LHCN-M2 (cell line): ENCODE results near the gene RAPGEF3. TPM values are rescaled to one million over a fixed set of nuclear protein-coding genes. Genes with fewer than 3 reads are reported as not detected.

Experiments used
- DNase-seq: peaks from one replicate; pipeline ENCODE4 v3.0.0-alpha.2; 2012; ENCODE audit warnings: low read depth
- total RNA-seq: library from RNA; depleted of rRNA; stranded (reverse); fragments of >200 nt; gene quantifications from 2 replicates; pipeline ENCODE4 v1.2.3, GENCODE V29; 2014

Gene RAPGEF3
- total RNA-seq, 1 experiment from 2014 or later, result 1.8 TPM

GRCh38 chr12:47722941-47723631 is 35.6 kb downstream of the RAPGEF3 start:
- DNase-seq, result no peak

GRCh38 chr12:47722136-47722834 is 36.4 kb downstream of the RAPGEF3 start:
- no peak for DNase-seq

DNA sequence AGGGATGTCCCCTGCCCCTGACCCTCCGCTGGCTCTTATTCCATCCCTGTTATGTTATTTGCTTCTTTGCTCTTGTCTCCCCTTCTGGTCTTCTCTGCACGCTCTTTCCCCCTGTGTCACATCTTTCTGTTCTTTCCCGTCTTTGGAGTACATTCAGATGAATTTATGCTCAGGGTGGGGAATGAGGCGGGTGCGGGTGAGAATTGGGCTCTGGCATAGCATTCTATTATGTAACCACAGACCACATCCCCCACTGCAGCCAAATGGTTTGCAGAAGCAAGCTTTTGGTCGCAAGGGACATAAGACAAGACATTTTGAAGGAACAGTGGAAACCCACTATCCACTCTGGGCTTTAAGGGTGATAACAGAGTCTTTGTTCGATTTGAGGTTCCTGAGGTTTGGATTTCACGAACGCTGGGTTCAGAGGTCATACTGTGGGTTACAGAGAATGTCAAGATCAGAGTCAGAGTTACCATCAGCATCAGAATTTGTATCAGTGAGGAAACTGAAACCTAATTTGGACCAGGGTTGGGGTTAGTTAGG is 37.2 kb downstream of the RAPGEF3 start:
- DNase-seq, result no peak

GRCh38 chr12:47718531-47718930 is 40.1 kb downstream of the RAPGEF3 start:
- DNase-seq, result peak; percentile 18

DNA sequence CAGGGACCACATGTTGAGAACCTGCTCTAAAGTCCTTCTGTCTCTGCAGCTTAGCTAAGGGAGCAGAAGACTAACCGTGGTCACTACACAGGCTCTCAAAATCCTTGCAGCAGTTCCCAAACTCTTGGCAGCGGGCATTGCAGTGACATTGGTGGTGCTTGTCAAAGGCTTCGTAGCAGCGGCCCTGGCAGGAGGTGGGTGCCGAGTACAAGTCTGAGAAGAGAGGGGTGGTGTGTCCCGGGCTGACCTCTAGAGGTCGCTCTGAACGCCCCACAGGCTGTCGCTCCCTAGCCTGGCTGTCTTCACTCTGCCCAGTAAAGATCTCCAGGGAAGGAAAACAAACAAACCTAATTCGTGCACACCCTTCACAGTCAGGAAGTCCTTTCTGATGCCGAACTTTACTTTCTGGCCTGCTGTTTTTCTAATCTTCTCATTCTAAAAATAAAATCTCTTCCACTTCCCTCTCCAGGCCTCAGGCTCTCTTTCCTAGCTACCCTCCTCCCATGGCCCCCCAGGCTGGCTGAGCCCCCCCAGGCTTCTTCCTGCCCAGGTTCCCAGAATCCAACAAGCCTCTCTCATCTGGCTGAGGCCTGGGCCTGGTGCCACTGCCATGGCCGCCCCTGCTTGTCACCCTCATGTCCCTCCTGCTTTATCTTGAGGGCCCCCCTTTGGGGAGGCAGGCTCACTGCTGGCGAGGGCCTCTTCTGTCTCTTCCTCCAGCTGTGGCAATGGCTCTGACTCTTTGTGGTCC is 41.1 kb downstream of the RAPGEF3 start:
- DNase-seq, result peak; percentile 84

GRCh38 chr12:47717046-47717442 is 41.6 kb downstream of the RAPGEF3 start:
- DNase-seq, result no peak

- no peak for DNase-seq
Observed at GRCh38 chr12:47715877-47716548, 42.7 kb downstream of the RAPGEF3 start.

GRCh38 chr12:47715393-47715876 is 43.2 kb downstream of the RAPGEF3 start:
- DNase-seq, result peak; percentile 58

DNA sequence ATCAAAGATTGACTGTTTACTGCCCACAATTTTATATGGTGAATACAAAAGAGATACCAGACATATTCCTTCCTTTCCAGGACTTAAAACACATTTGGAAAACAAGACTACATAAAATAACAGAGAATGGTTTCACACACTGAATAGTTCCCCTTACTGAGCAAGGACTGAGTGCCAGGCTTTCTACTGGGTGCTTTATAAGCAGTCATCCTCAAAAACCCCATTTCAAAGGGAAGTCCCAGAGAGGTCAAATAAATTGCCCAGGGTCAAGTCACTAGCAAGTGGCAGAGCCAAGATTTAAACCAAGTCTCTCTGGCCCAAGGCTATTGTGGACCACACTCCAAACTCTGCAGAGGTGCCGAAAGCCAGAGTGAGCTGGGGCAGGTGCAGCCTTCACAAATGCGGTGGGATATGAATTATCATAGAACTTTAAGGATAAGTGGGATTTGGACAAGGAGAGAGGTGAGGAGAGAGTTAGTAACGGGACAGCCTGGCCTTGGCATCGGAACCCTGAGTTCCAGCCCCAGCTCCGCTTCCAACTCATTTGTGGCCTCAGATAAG is 43.8 kb downstream of the RAPGEF3 start:
- no peak for DNase-seq

- no peak for DNase-seq
Observed at GRCh38 chr12:47712171-47712570, 46.5 kb downstream of the RAPGEF3 start.

DNA sequence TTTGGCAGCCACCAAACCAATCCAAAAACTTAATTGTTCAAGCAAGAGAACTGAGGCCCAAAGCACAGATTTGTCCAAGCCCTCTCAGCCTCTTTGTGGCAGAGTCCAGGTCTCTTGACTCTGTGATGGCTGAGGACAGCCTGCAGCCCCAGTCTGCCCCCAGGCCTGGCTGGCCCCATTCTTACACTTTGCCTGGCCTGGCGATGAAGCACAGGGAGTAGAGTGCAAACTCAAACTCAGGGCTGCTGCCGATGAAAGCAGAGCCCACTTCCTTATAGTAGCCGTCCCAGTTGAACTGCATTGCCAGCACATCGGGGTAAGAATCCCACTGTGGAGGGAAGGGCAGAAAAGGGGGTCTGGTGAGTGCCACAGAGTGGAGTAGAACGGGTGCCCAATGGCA is 47.2 kb downstream of the RAPGEF3 start:
- no peak for DNase-seq

DNA sequence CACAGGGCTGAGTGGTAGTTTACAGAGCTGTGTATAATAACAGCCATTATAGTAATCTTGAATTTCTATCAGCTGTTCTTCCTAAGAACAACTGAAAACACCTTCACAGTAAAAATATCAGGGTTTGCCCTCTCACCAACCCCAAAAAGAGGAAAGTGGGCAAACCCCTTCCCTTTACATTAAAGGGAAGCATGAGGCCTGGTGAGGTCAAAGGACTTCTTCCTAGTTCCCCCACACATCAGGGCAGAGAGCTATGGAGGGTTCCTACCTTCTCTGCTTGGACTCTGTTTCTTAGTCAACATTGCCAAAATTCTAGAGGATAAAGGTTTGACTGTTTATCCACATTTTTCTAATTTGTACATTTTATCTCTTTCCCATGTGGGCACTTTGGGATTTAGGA is 48.4 kb downstream of the RAPGEF3 start:
- no peak for DNase-seq

DNA sequence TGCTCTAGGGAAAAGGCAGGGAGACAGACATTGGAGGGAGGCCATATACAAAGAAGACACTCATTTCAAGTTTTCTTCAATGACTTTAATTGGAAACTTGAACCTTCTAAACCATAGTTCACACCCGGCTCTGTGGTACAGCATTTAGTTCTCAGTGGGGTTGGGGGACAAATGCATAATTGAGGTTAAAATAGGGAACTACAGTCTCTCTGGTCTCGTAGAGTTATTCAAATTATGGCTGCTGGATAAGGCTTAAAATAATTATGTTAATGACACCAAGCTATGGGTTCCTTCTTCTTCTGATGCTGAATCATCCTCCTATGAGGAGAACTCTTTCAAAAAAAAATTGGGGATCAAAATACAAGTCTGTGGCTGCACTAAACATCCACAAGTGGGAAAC is 49.0 kb downstream of the RAPGEF3 start:
- DNase-seq, result no peak

- no peak for DNase-seq
Observed at GRCh38 chr12:47709237-47709636, 49.4 kb downstream of the RAPGEF3 start.

DNA sequence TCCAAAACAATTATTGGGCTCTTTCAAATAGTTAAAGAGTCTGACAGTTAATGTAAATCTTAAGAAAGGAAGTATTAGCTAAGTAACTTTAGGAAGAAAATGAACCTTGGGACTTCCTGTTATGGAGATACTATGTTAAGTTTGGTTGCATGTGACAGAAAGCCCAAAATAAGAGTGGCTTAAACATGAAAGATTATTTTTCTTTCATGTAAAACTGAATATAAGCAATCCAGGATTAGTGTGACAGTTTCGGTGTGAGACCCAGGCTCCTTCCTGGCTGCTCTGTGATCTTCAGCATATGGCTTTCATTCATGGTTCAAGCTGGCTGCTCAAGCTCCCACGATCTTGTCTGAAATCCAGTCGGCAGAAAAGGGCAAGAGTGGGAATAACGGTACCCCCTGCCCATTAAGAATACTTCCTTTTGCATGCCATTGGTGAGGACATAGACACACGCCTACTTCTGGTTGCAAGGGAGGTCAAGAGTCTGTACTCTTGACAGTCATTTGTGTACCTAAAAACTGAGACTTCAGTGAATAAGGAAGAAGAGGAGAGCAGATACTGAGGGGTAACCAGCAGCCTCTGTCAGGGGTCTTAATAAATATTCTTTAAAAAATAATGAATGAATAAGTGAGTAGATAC is 50.7 kb downstream of the RAPGEF3 start:
- DNase-seq, result no peak

GRCh38 chr12:47707355-47707754 is 51.3 kb downstream of the RAPGEF3 start:
- DNase-seq, result no peak

GRCh38 chr12:47705566-47706425 is 52.9 kb downstream of the RAPGEF3 start, which contains the start of gene RPAP3:
Gene RPAP3, minus strand, starts transcription at chr12:47706030. Its CDS starts 3,190 bp downstream, at chr12:47702840.
- peak; percentile 91 for DNase-seq

GRCh38 chr12:47705229-47705565 is 53.5 kb downstream of the RAPGEF3 start:
- DNase-seq, result no peak

DNA sequence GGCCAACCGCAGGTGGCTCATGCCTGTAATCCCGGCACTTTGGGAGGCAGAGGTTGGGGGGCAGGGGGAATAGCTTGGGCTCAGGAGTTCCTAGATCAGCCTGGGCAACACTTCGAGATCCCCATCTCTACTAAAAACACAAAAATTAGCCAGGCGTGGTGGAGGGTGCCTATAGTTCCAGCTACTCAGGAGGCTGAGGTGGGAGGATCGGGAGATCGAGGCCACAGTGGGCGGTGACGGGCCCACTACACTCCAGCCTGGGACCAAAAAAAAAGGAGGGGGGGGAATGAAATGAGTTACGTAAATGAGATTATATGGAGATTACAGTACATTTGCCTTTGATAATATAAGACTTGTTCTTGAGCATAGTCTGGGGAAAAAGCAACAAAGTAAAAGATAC is 54.0 kb downstream of the RAPGEF3 start:
- DNase-seq, result no peak

DNA sequence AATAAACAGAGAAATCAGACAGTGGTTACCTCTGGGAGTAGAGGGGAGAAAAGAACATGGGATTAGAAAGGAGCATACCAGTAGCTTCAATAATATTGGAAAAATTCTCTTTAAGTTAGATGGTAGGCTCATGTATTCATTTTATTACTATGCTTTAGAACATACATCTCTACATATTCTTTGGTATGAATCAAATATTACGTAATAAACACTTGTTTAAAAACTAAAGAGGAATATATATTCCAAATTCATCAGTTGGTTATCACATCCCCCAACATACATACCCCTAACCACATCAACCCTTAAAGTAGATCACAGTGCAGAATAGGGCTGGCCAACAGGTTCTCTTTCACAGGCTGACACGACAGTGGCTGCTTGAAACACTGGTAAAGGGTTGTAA is 58.4 kb downstream of the RAPGEF3 start:
- no peak for DNase-seq
